A673 (cell line): ENCODE results near the gene ADAM23. TPM values are rescaled to one million over a fixed set of nuclear protein-coding genes. Genes with fewer than 3 reads are reported as not detected.

Experiments
- BruUV-seq: library from RNA; stranded (reverse); fragments of 400-500 nt; replicated peaks from 2 replicates; lab custom pipeline; 2021; lab: Mats Ljungman, UMichigan
- CTCF ChIA-PET: fragments of 300-600 bp; sonication (Branson Sonifier 250); formaldehyde crosslinking; loops from one replicate; lab custom pipeline; 2022; ENCODE audit warnings: antibody characterized with exemption; lab: Charles Lee
- POLR2A ChIA-PET: fragments of 300-600 bp; sonication (Branson Sonifier 250); formaldehyde crosslinking; loops from one replicate; lab custom pipeline; 2022; ENCODE audit warnings: antibody characterized with exemption; ENCODE audit not compliant: low non-redundant PET; lab: Charles Lee
- DNase-seq: peaks from one replicate; pipeline ENCODE4 v3.0.0-alpha.2; 2015; ENCODE audit warnings: low spot score
- H3K27ac ChIP-seq: fragments of 200-600 bp; sonication (generic); 2 replicates; pipeline ENCODE4 v1.5.1; 2016; ENCODE audit warnings: mixed run types, low read depth, mild to moderate bottlenecking, mixed read lengths, antibody characterized with exemption, low read length; ENCODE audit not compliant: poor library complexity, severe bottlenecking
- H3K27me3 ChIP-seq: fragments of 200-600 bp; sonication (generic); replicated peaks from 2 replicates; pipeline ENCODE4 v1.6.1; 2017; ENCODE audit warnings: mixed run types, low read depth, mild to moderate bottlenecking, mixed read lengths, antibody characterized with exemption, low read length; ENCODE audit not compliant: insufficient read depth, poor library complexity
- H3K36me3 ChIP-seq: fragments of 200-600 bp; sonication (generic); 2 replicates; pipeline ENCODE4 v1.6.1; 2016; ENCODE audit warnings: mixed run types, mild to moderate bottlenecking, mixed read lengths, antibody characterized with exemption, low read length; ENCODE audit not compliant: insufficient read depth, poor library complexity, severe bottlenecking
- H3K4me1 ChIP-seq: fragments of 200-600 bp; sonication (generic); 2 replicates; pipeline ENCODE4 v1.6.1; 2017; ENCODE audit warnings: mixed run types, mild to moderate bottlenecking, mixed read lengths, antibody characterized with exemption, low read length; ENCODE audit not compliant: insufficient read depth, poor library complexity, severe bottlenecking
- H3K4me3 ChIP-seq: fragments of 200-600 bp; sonication (generic); 2 replicates; pipeline ENCODE4 v1.5.1; 2016; ENCODE audit warnings: low read depth, mixed run types, mild to moderate bottlenecking, mixed read lengths, low read length; ENCODE audit not compliant: poor library complexity, severe bottlenecking
- H3K9me3 ChIP-seq: fragments of 200-600 bp; sonication (generic); 2 replicates; pipeline ENCODE4 v1.6.1; 2016; ENCODE audit warnings: mixed run types, low read depth, mild to moderate bottlenecking, mixed read lengths, antibody characterized with exemption, low read length; ENCODE audit not compliant: poor library complexity, severe bottlenecking
- CTCF ChIP-seq: fragments of 300-800, 200-600 bp; sonication (generic); conservative IDR thresholded peaks from 2 replicates; pipeline ENCODE4 v1.5.1; 2017; ENCODE audit warnings: low read depth, mild to moderate bottlenecking, antibody characterized with exemption, low read length, moderate library complexity, mixed read lengths
- EZH2 ChIP-seq: fragments of 200-600 bp; sonication (generic); IDR thresholded peaks from 2 replicates; pipeline ENCODE4 v1.6.1; 2017; ENCODE audit warnings: borderline replicate concordance, low read depth, mild to moderate bottlenecking, mixed read lengths, antibody characterized with exemption, low read length; ENCODE audit not compliant: poor library complexity, severe bottlenecking
- intact Hi-C: fragments of 100-400 bp; cut with micrococcal nuclease; formaldehyde crosslinking; loops from one replicate; pipeline ENCODE4 v1.10.0; 2022; ENCODE audit not compliant: unreplicated experiment
- total RNA-seq: library from RNA; stranded (reverse); gene quantifications from 2 replicates; pipeline ENCODE4 v1.2.3, GENCODE V29; 2021

The ADAM23 gene
- total RNA-seq, 1 experiment from 2014 or later = 0.21 TPM

GRCh38 chr2:206430452-206430851, 12.9 kb upstream of the ADAM23 start:
- Histone ChIP-seq H3K27me3 (peaks cover 50% of the 10 kb centered on the region), H3K36me3 (no peaks in the 10 kb centered on the region), H3K4me1 (no peaks in the 10 kb centered on the region), H3K27ac (no peak overlapping the region), H3K4me3 (no peak overlapping the region), H3K9me3 (no peaks in the 10 kb centered on the region)
- ChIA-PET CTCF (no interaction called here), POLR2A (no interaction called here)
- intact Hi-C loops = no loop called here
- DNase-seq = no peak
- no TSS peak for BruUV-seq
- TF ChIP-seq CTCF = no peak
- TF ChIP-seq EZH2 = no peak

DNA sequence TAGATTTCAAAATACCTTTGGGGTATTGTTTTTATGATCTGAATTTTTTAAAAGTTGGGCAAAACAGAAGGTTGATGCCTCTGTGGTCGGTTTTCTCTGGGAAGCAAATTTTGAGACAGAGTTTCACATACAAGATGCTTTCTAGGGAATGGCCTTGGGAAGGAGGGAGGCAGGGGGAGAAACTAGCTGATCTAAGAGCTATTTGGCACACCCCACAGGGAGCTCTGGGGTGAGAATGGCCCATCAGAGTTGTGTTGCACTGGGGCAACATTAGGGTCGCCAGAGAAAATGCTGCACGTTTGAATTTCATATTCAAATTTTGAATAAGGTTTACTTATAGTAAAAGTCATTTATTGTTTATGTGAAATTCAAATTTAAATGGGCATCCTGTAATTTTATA, 11.9 kb upstream of the ADAM23 start:
- ChIA-PET CTCF (no interaction called here), POLR2A (no interaction called here)
- DNase-seq = no peak
- peaks cover 59% of the 10 kb centered on the region for H3K27me3 ChIP-seq
- H3K4me3 ChIP-seq = no peak overlapping the region
- H3K36me3 ChIP-seq = no peaks in the 10 kb centered on the region
- no peak overlapping the region for H3K27ac ChIP-seq
- BruUV-seq = no TSS peak
- H3K4me1 ChIP-seq = no peaks in the 10 kb centered on the region
- no peaks in the 10 kb centered on the region for H3K9me3 ChIP-seq
- intact Hi-C loops = no loop called here
- no peak for TF ChIP-seq EZH2
- TF ChIP-seq CTCF = no peak

GRCh38 chr2:206432193-206433082, 10.9 kb upstream of the ADAM23 start:
- no peak overlapping the region for H3K4me3 ChIP-seq
- intact Hi-C loops = no loop called here
- H3K27me3 ChIP-seq = peaks cover 61% of the 10 kb centered on the region
- no TSS peak for BruUV-seq
- no peak for TF ChIP-seq EZH2
- no peak for TF ChIP-seq CTCF
- H3K27ac ChIP-seq = no peak overlapping the region
- H3K9me3 ChIP-seq = no peaks in the 10 kb centered on the region
- ChIA-PET POLR2A (no interaction called here), CTCF (no interaction called here)
- no peaks in the 10 kb centered on the region for H3K36me3 ChIP-seq
- DNase-seq = no peak
- H3K4me1 ChIP-seq = no peaks in the 10 kb centered on the region
